GM18505 (cell line): ENCODE data around the gene RFWD3.

Experiments used
- ATAC-seq: cut with Tn5 transposase; IDR thresholded peaks from one replicate; pipeline ENCODE4 v1.9.1; 2021; ENCODE audit not compliant: unreplicated experiment
- POLR2A ChIP-seq: IDR thresholded peaks from 4 replicates; pipeline ENCODE4 v1.6.1; 2011; ENCODE audit warnings: borderline replicate concordance; ENCODE audit not compliant: insufficient read depth, insufficient read length; ENCODE audit errors: extremely low read depth

The RFWD3 gene

GRCh38 chr16:74666425-74667254 is at the start of gene RFWD3:
Gene RFWD3, minus strand, starts transcription at chr16:74666877. Its CDS starts 5,428 bp downstream, at chr16:74661449.
- peak; percentile 100 for ATAC-seq
- peak; percentile 86 for TF ChIP-seq POLR2A

- ATAC-seq, result no peak
- no peak for TF ChIP-seq POLR2A
Observed at GRCh38 chr16:74716355-74716754, 49.7 kb upstream of the RFWD3 start.

- TF ChIP-seq POLR2A, result no peak
- no peak for ATAC-seq
Observed at GRCh38 chr16:74713876-74714275, 47.2 kb upstream of the RFWD3 start.

GRCh38 chr16:74713325-74713724 is 46.6 kb upstream of the RFWD3 start:
- no peak for ATAC-seq
- no peak for TF ChIP-seq POLR2A

- ATAC-seq, result no peak
Observed at GRCh38 chr16:74711938-74712337, 45.3 kb upstream of the RFWD3 start.

GRCh38 chr16:74710401-74710800 is 43.7 kb upstream of the RFWD3 start:
- ATAC-seq, result no peak
- no peak for TF ChIP-seq POLR2A

More at GRCh38 chr16:74711938-74712337, 45.3 kb upstream of the RFWD3 start:
- TF ChIP-seq POLR2A, result no peak

GRCh38 chr16:74709441-74709877 is 42.8 kb upstream of the RFWD3 start:
- TF ChIP-seq POLR2A, result no peak
- peak; percentile 88 for ATAC-seq

- TF ChIP-seq POLR2A, result peak; percentile 61
- peak; percentile 45 for ATAC-seq
Observed at GRCh38 chr16:74700438-74701225, 34.0 kb upstream of the RFWD3 start, which contains the start of gene MLKL. Gene MLKL, minus strand, starts transcription at chr16:74700862. Its CDS starts 5,105 bp downstream, at chr16:74695757.

GRCh38 chr16:74700116-74700437 is 33.4 kb upstream of the RFWD3 start:
- peak; percentile 50 for TF ChIP-seq POLR2A
- ATAC-seq, result no peak

- no peak for ATAC-seq
Observed at GRCh38 chr16:74699666-74700065, 33.0 kb upstream of the RFWD3 start.

GRCh38 chr16:74698222-74698621 is 31.5 kb upstream of the RFWD3 start:
- no peak for ATAC-seq
- no peak for TF ChIP-seq POLR2A

More at GRCh38 chr16:74699666-74700065, 33.0 kb upstream of the RFWD3 start:
- TF ChIP-seq POLR2A, result no peak

- ATAC-seq, result peak; percentile 78
- TF ChIP-seq POLR2A, result peak; percentile 65
Observed at GRCh38 chr16:74695450-74696422, 29.1 kb upstream of the RFWD3 start.
